Tibial nerve (tissue), 4 donors: Measurements from ENCODE around the gene RAB3A. TPM values are rescaled to one million over a fixed set of nuclear protein-coding genes. Genes with fewer than 3 reads are reported as not detected.
A peak's percentile ranks its signal among the peaks of the same experiment; 100 is the strongest.

Experiments used
- DNase-seq, 2 donors: peaks; one replicate each; pipeline ENCODE4 v3.0.0-alpha.2; 2019; ENCODE audit warnings: low spot score in 2 of 2
- H3K27ac ChIP-seq, 4 donors: fragments of 200-600 bp; sonication (generic) in 3 of 4; one replicate each; pipeline ENCODE4 v1.5.1; 2017 to 2019; ENCODE audit warnings: mild to moderate bottlenecking in 1 of 4
- H3K27me3 ChIP-seq, 2 donors: fragments of 200-600 bp; sonication (generic) in 1 of 2; one replicate each; pipeline versions ENCODE4 v1.5.1 to v1.6.0; 2017 to 2019
- H3K36me3 ChIP-seq, 3 donors: fragments of 200-600 bp; sonication (generic); one replicate each; pipeline ENCODE4 v1.5.1; 2018 to 2019
- H3K4me1 ChIP-seq, 4 donors: fragments of 200-600 bp; sonication (generic) in 3 of 4; one replicate each; pipeline ENCODE4 v1.5.1; 2017 to 2019
- H3K4me3 ChIP-seq, 4 donors: fragments of 200-600 bp; sonication (generic) in 3 of 4; one replicate each; pipeline ENCODE4 v1.5.1; 2017 to 2019; ENCODE audit warnings: mild to moderate bottlenecking in 1 of 4, moderate library complexity in 1 of 4
- H3K9me3 ChIP-seq, 4 donors: fragments of 200-600 bp; sonication (generic) in 3 of 4; one replicate each; pipeline ENCODE4 v1.5.1; 2017 to 2019
- CTCF ChIP-seq, 5 experiments: fragments of 200-600 bp in 3 of 5; fragments of 450-650 bp in 2 of 5; sonication (generic) in 3 of 5; IDR thresholded peaks; one replicate each; pipeline ENCODE4 v1.5.1; 2016 to 2019; ENCODE audit warnings: antibody characterized with exemption in 5 of 5, mild to moderate bottlenecking in 3 of 5, moderate library complexity in 2 of 5
- EP300 ChIP-seq, 2 donors: sonication (generic); formaldehyde crosslinking; IDR thresholded peaks; one replicate each; pipeline ENCODE4 v1.6.1; 2017; ENCODE audit warnings: antibody characterized with exemption in 2 of 2, mild to moderate bottlenecking in 1 of 2
- POLR2A ChIP-seq, 2 donors: fragments of 450-650 bp; IDR thresholded peaks; one replicate each; pipeline ENCODE4 v1.6.1; 2017; ENCODE audit warnings: antibody characterized with exemption in 2 of 2, mild to moderate bottlenecking in 2 of 2, moderate library complexity in 2 of 2
- WGBS, 2 donors: methylation state at CpG; one replicate each; pipeline ENCODE4 v1.1.5; 2018; 5-methylcytosine and 5-hydroxymethylcytosine counted together
- total RNA-seq, 4 donors: library from RNA; depleted of rRNA; stranded (reverse); fragments of >200 nt; gene quantifications; one replicate each; pipeline ENCODE4 v1.1.0, GENCODE V29; 2016

RAB3A gene
- total RNA-seq, 4 donors from 2014 or later: 1.5 to 5.1 (median 3.9) TPM; not detected in 1

- Histone ChIP-seq H3K4me3 (no peak overlapping the region), H3K9me3 (peaks cover 0 to 15% (median 2%) of the 10 kb centered on the region in 4 donors), H3K4me1 (peaks cover 0 to 10% (median 0%) of the 10 kb centered on the region in 4 donors), H3K36me3 (no peaks in the 10 kb centered on the region), H3K27ac (no peak overlapping the region), H3K27me3 (peaks cover 2 to 86% of the 10 kb centered on the region in 2 donors)
- WGBS, 2 donors: 7 to 14% methylated on average over 19 to 43 of the region's 46 CpGs
- DNase-seq: no peak
- no peak for TF ChIP-seq POLR2A (IDR thresholded peaks at IDR 0.05)
- TF ChIP-seq EP300 (IDR thresholded peaks at IDR 0.05): no peak
- no peak for TF ChIP-seq CTCF (IDR thresholded peaks at IDR 0.05)
Observed at GRCh38 chr19:18232540-18233223, 28.8 kb upstream of the RAB3A start.

- Histone ChIP-seq H3K27me3 (peaks cover 2 to 95% of the 10 kb centered on the region in 2 donors), H3K27ac (no peak overlapping the region), H3K9me3 (peaks cover 0 to 15% (median 2%) of the 10 kb centered on the region in 4 donors), H3K4me3 (no peak overlapping the region), H3K4me1 (peaks cover 0 to 10% (median 0%) of the 10 kb centered on the region in 4 donors), H3K36me3 (no peaks in the 10 kb centered on the region)
- DNase-seq: no peak
- 21 to 28% methylated on average over 4 of the region's 4 CpGs for WGBS, 2 donors
- TF ChIP-seq EP300 (IDR thresholded peaks at IDR 0.05) (no peak), CTCF (IDR thresholded peaks at IDR 0.05) (no peak), POLR2A (IDR thresholded peaks at IDR 0.05) (no peak)
Observed at GRCh38 chr19:18231775-18232174, 27.9 kb upstream of the RAB3A start.

GRCh38 chr19:18230941-18231734 is 27.3 kb upstream of the RAB3A start:
- no peak for TF ChIP-seq CTCF (IDR thresholded peaks at IDR 0.05)
- no peak for TF ChIP-seq EP300 (IDR thresholded peaks at IDR 0.05)
- TF ChIP-seq POLR2A (IDR thresholded peaks at IDR 0.05): no peak
- Histone ChIP-seq H3K36me3 (no peaks in the 10 kb centered on the region), H3K4me3 (no peak overlapping the region), H3K27ac (no peak overlapping the region), H3K27me3 (peaks cover 2 to 95% of the 10 kb centered on the region in 2 donors), H3K4me1 (peaks cover 0 to 13% (median 2%) of the 10 kb centered on the region in 4 donors), H3K9me3 (peaks cover 0 to 15% (median 2%) of the 10 kb centered on the region in 4 donors)
- no peak for DNase-seq
- WGBS, 2 donors: 37 to 40% methylated on average over 18 of the region's 18 CpGs

- TF ChIP-seq EP300 (IDR thresholded peaks at IDR 0.05) (no peak), POLR2A (IDR thresholded peaks at IDR 0.05) (no peak), CTCF (IDR thresholded peaks at IDR 0.05) (no peak)
- H3K27ac ChIP-seq: no peak overlapping the region
- peaks cover 0 to 15% (median 2%) of the 10 kb centered on the region in 4 donors for H3K9me3 ChIP-seq
- H3K36me3 ChIP-seq: no peaks in the 10 kb centered on the region
- DNase-seq: no peak
- H3K27me3 ChIP-seq: peaks cover 2 to 98% of the 10 kb centered on the region in 2 donors
- H3K4me1 ChIP-seq: peaks cover 0 to 25% (median 13%) of the 10 kb centered on the region in 4 donors
- WGBS, 2 donors: 82 to 86% methylated on average over 4 of the region's 4 CpGs
- H3K4me3 ChIP-seq: no peak overlapping the region
Observed at GRCh38 chr19:18229915-18230314, 26.1 kb upstream of the RAB3A start.

- H3K4me3 ChIP-seq: no peak overlapping the region
- H3K36me3 ChIP-seq: no peaks in the 10 kb centered on the region
- H3K27ac ChIP-seq: no peak overlapping the region
- H3K4me1 ChIP-seq: peaks cover 0 to 29% (median 17%) of the 10 kb centered on the region in 4 donors
- WGBS, 2 donors: 70 to 72% methylated on average over 5 of the region's 5 CpGs
- DNase-seq: no peak
- peaks cover 0 to 98% of the 10 kb centered on the region in 2 donors for H3K27me3 ChIP-seq
- peaks cover 0 to 15% (median 2%) of the 10 kb centered on the region in 4 donors for H3K9me3 ChIP-seq
- TF ChIP-seq CTCF (IDR thresholded peaks at IDR 0.05) (peak in 4 of 5 experiments; percentile 8 to 20 (median 11)), POLR2A (IDR thresholded peaks at IDR 0.05) (no peak), EP300 (IDR thresholded peaks at IDR 0.05) (no peak)
Observed at GRCh38 chr19:18229474-18229873, 25.6 kb upstream of the RAB3A start.
